IMR-90 (cell line): ENCODE measurements around the gene CAMK2D. TPM values are rescaled to one million over a fixed set of nuclear protein-coding genes. Genes with fewer than 3 reads are reported as not detected.
A peak's percentile ranks its signal among the peaks of the same experiment; 100 is the strongest.

Experiments used
- ATAC-seq: fragments of 200-7000 bp; cut with Tn5 transposase; 2 replicates; pipeline ENCODE4 v1.9.1; 2020; ENCODE audit warnings: low read depth, mild to moderate bottlenecking, moderate library complexity
- BruUV-seq: library from RNA; stranded (reverse); fragments of 400-500 nt; replicated peaks from 2 replicates; lab custom pipeline; 2021; lab: Mats Ljungman, UMichigan
- CTCF ChIA-PET: fragments of 300-600 bp; formaldehyde crosslinking; extraction: SDS; loops from one replicate; lab custom pipeline; 2021; ENCODE audit warnings: antibody characterized with exemption; lab: Yijun Ruan, JAX
- POLR2A ChIA-PET: fragments of 300-600 bp; sonication (Branson Sonifier 250); formaldehyde crosslinking; loops from one replicate; lab custom pipeline; 2022; ENCODE audit warnings: antibody characterized with exemption; ENCODE audit not compliant: unreplicated experiment; lab: Charles Lee
- DNase-seq: peaks from one replicate; pipeline ENCODE4 v3.0.0; 2013
- H2AFZ ChIP-seq: replicated peaks from 2 replicates; pipeline ENCODE3; 2013; ENCODE audit warnings: low read length, mild to moderate bottlenecking; ENCODE audit not compliant: poor library complexity
- H2AK5ac ChIP-seq: 2 replicates; pipeline ENCODE4 v1.6.1; 2013; ENCODE audit warnings: low read depth, low read length, inconsistent platforms
- H2AK9ac ChIP-seq: replicated peaks from 2 replicates; pipeline ENCODE3; 2013; ENCODE audit warnings: mild to moderate bottlenecking, low read depth, low read length, moderate library complexity; ENCODE audit not compliant: poor library complexity
- H2BK120ac ChIP-seq: 2 replicates; pipeline ENCODE4 v1.6.1; 2013; ENCODE audit warnings: low read depth, low read length, inconsistent platforms
- H2BK15ac ChIP-seq: 3 replicates; pipeline ENCODE4 v1.6.1; 2013; ENCODE audit warnings: low read depth, low read length, inconsistent platforms
- H2BK20ac ChIP-seq: 2 replicates; pipeline ENCODE4 v1.6.1; 2013; ENCODE audit warnings: low read depth, mild to moderate bottlenecking, inconsistent platforms, low read length, moderate library complexity
- H2BK5ac ChIP-seq: 2 replicates; pipeline ENCODE4 v1.6.1; 2013; ENCODE audit warnings: mild to moderate bottlenecking, low read depth, low read length, inconsistent platforms; ENCODE audit not compliant: poor library complexity, severe bottlenecking
- H3K14ac ChIP-seq: replicated peaks from 2 replicates; pipeline ENCODE4 v1.6.1; 2013; ENCODE audit warnings: low read depth, low read length, inconsistent platforms
- H3K18ac ChIP-seq: 2 replicates; pipeline ENCODE4 v1.6.1; 2013; ENCODE audit warnings: low read depth, low read length, control low read depth
- H3K23ac ChIP-seq: 2 replicates; pipeline ENCODE4 v1.6.1; 2013; ENCODE audit warnings: low read depth, low read length, inconsistent platforms
- H3K27ac ChIP-seq: 2 replicates; pipeline ENCODE4 v1.5.1; 2013; ENCODE audit warnings: mild to moderate bottlenecking, control low read depth, low read length; ENCODE audit not compliant: insufficient read depth
- H3K27me3 ChIP-seq: 2 replicates; pipeline ENCODE4 v1.6.1; 2013; ENCODE audit warnings: low read length; ENCODE audit not compliant: control insufficient read depth, insufficient read depth
- H3K36me3 ChIP-seq: 2 replicates; pipeline ENCODE4 v1.6.1; 2013; ENCODE audit warnings: low read length, mixed read lengths; ENCODE audit not compliant: control insufficient read depth, insufficient read depth
- H3K4ac ChIP-seq: 2 replicates; pipeline ENCODE4 v1.6.1; 2013; ENCODE audit warnings: low read depth, low read length, inconsistent platforms
- H3K4me1 ChIP-seq: 2 replicates; pipeline ENCODE4 v1.6.1; 2013; ENCODE audit warnings: low read length, mixed read lengths; ENCODE audit not compliant: control insufficient read depth, insufficient read depth
- H3K4me2 ChIP-seq: 2 replicates; pipeline ENCODE4 v1.6.1; 2013; ENCODE audit warnings: low read depth, mild to moderate bottlenecking, control low read depth, low read length, moderate library complexity
- H3K4me3 ChIP-seq: 2 replicates; pipeline ENCODE4 v1.5.1; 2013; ENCODE audit warnings: low read depth, mild to moderate bottlenecking, control low read depth, low read length, moderate library complexity; ENCODE audit not compliant: insufficient read depth
- H3K56ac ChIP-seq: 2 replicates; pipeline ENCODE4 v1.6.1; 2013; ENCODE audit warnings: low read length, inconsistent platforms; ENCODE audit not compliant: insufficient read depth; ENCODE audit errors: extremely low read depth
- H3K79me1 ChIP-seq, 2 experiments: 2 replicates each; pipeline ENCODE4 v1.6.1; 2013; ENCODE audit warnings: low read length in 2 of 2, inconsistent platforms in 1 of 2, low read depth in 1 of 2
- H3K9ac ChIP-seq: 2 replicates; pipeline ENCODE4 v1.6.1; 2013; ENCODE audit warnings: low read depth, low read length, control low read depth
- H3K9me1 ChIP-seq: 2 replicates; pipeline ENCODE4 v1.6.1; 2013; ENCODE audit warnings: low read length, inconsistent platforms; ENCODE audit not compliant: insufficient read depth
- H3K9me3 ChIP-seq: 2 replicates; pipeline ENCODE4 v1.6.1; 2013; ENCODE audit warnings: low read length; ENCODE audit not compliant: control insufficient read depth, insufficient read depth
- H4K20me1 ChIP-seq: 2 replicates; pipeline ENCODE4 v1.6.1; 2013; ENCODE audit warnings: low read length, inconsistent platforms; ENCODE audit not compliant: insufficient read depth
- H4K5ac ChIP-seq: 2 replicates; pipeline ENCODE4 v1.6.1; 2013; ENCODE audit warnings: mild to moderate bottlenecking, low read depth, low read length, control low read depth
- H4K8ac ChIP-seq, 2 experiments: 2 replicates each; pipeline ENCODE4 v1.6.1; 2013; ENCODE audit warnings: low read depth in 2 of 2, low read length in 2 of 2, control low read depth in 1 of 2, inconsistent platforms in 1 of 2
- H4K91ac ChIP-seq: 2 replicates; pipeline ENCODE4 v1.6.1; 2013; ENCODE audit warnings: low read depth, low read length, inconsistent platforms; ENCODE audit not compliant: insufficient read depth
- BHLHE40 ChIP-seq: fragments of 150-350 bp; IDR thresholded peaks from 2 replicates; pipeline ENCODE4 v1.6.1; 2016; ENCODE audit warnings: mild to moderate bottlenecking, low read depth, low read length
- CEBPB ChIP-seq: IDR thresholded peaks from 2 replicates; pipeline ENCODE4 v1.6.1; 2012; ENCODE audit warnings: low read depth, low read length, improper control_type of control experiment
- CHD1 ChIP-seq: IDR thresholded peaks from 2 replicates; pipeline ENCODE4 v1.6.1; 2012; ENCODE audit warnings: low read depth, low read length, improper control_type of control experiment
- FOS ChIP-seq: fragments of 150-350 bp; IDR thresholded peaks from 2 replicates; pipeline ENCODE4 v1.6.1; 2016; ENCODE audit warnings: low read depth, low read length
- MXI1 ChIP-seq: IDR thresholded peaks from 2 replicates; pipeline ENCODE4 v1.6.1; 2012; ENCODE audit warnings: low read depth, mild to moderate bottlenecking, low read length, moderate library complexity, borderline replicate concordance
- NFE2L2 ChIP-seq: fragments of 150-350 bp; IDR thresholded peaks from 2 replicates; pipeline ENCODE4 v1.6.1; 2016; ENCODE audit warnings: low read depth, mild to moderate bottlenecking, low read length
- POLR2A ChIP-seq: IDR thresholded peaks from 2 replicates; pipeline ENCODE4 v1.6.1; 2012; ENCODE audit warnings: mild to moderate bottlenecking, low read depth, low read length
- RCOR1 ChIP-seq: IDR thresholded peaks from 2 replicates; pipeline ENCODE4 v1.6.1; 2012; ENCODE audit warnings: mild to moderate bottlenecking, low read length, improper control_type of control experiment; ENCODE audit not compliant: insufficient replicate concordance
- RFX5 ChIP-seq: IDR thresholded peaks from 2 replicates; pipeline ENCODE4 v1.8.0; 2012; ENCODE audit warnings: low read depth, mild to moderate bottlenecking, low read length, moderate library complexity
- SMC3 ChIP-seq: fragments of 150-350 bp; IDR thresholded peaks from 2 replicates; pipeline ENCODE4 v1.6.1; 2016; ENCODE audit warnings: low read depth, mild to moderate bottlenecking, antibody characterized with exemption, low read length, moderate library complexity
- WGBS, 2 experiments: methylation state at CpG; one replicate each; pipeline versions ENCODE4 v1.1.5 to v1.1.7; 2013; ENCODE audit warnings: missing lambda C conversion rate in 2 of 2; ENCODE audit not compliant: insufficient read length in 1 of 2; ENCODE audit errors: extremely low coverage in 2 of 2; 5-methylcytosine and 5-hydroxymethylcytosine counted together
- dilution Hi-C: fragments of 300-500 bp; cut with HindIII; formaldehyde crosslinking; loops from one replicate; pipeline ENCODE4 v1.14.3; 2018; ENCODE audit warnings: low sequenced_read_pairs; ENCODE audit not compliant: unreplicated experiment
- in situ Hi-C: fragments of 300-500 bp; cut with MboI; formaldehyde crosslinking; loops from 3 replicates; pipeline ENCODE4 v1.14.3; 2019; ENCODE audit warnings: low sequenced_read_pairs, inconsistent platforms, mixed read lengths
- intact Hi-C: fragments of 100-400 bp; cut with micrococcal nuclease; formaldehyde crosslinking; loops from 2 replicates; pipeline ENCODE4 v1.10.0; 2022
- polyA plus RNA-seq, 3 experiments: library from polyadenylated mRNA; depleted of rRNA; stranded (reverse); fragments of >200 nt; gene quantifications; 2 replicates each; pipeline ENCODE4 v1.2.3, GENCODE V29; 2012; ENCODE audit warnings: low replicate concordance in 1 of 3
- total RNA-seq: library from RNA; depleted of rRNA; stranded (reverse); fragments of >200 nt; gene quantifications from 2 replicates; pipeline ENCODE4 v1.2.3, GENCODE V29; 2012
- TF ChIP-seq, protein P1 (sequence below): fragments of 150-350 bp; IDR thresholded peaks from 2 replicates; pipeline ENCODE4 v1.6.1; 2016; ENCODE audit warnings: low read depth, mild to moderate bottlenecking, low read length, moderate library complexity, borderline replicate concordance
- TF ChIP-seq, protein P2 (sequence below): fragments of 150-350 bp; IDR thresholded peaks from 2 replicates; pipeline ENCODE4 v1.6.1; 2017; ENCODE audit warnings: mild to moderate bottlenecking, antibody characterized with exemption, low read length, low read depth

Gene CAMK2D
- total and polyA plus RNA-seq, 2 of the 4 experiments (the other 2 are of a cell fraction): 44.6 to 156 TPM

DNA sequence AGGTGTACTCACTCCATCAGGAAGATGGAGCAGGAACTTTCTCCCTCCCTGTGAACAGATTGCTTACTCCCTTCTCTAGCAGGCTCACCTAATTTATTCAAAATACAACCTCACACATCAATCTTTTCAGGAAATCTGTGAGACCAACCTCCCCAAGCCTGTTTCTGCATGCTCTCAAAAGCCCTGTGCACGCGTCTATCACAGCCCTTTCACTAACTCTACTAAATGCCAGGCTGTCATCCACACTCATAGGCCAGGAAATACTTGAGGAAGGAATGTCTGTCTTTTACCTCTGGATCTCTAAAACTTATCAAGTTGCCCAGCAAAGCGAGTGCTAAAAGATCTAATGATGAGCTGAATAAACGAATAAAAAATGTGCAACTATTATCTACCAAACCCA lies 11.2 kb downstream of the CAMK2D start:
- H3K18ac ChIP-seq: no peak overlapping the region
- no peaks in the 10 kb centered on the region for H3K9me3 ChIP-seq
- dilution Hi-C loops: no loop called here
- intact Hi-C loops: no loop called here
- H4K91ac ChIP-seq: no peak overlapping the region
- peaks cover 12 to 33% of the 10 kb centered on the region in 2 experiments for H3K79me1 ChIP-seq
- BruUV-seq: no TSS peak
- no peak overlapping the region for H2BK20ac ChIP-seq
- DNase-seq (no peak), ATAC-seq (no peak)
- no peak overlapping the region for H4K8ac ChIP-seq
- H2AK9ac ChIP-seq: peak overlapping the region; percentile 65
- TF ChIP-seq, protein P1, sequence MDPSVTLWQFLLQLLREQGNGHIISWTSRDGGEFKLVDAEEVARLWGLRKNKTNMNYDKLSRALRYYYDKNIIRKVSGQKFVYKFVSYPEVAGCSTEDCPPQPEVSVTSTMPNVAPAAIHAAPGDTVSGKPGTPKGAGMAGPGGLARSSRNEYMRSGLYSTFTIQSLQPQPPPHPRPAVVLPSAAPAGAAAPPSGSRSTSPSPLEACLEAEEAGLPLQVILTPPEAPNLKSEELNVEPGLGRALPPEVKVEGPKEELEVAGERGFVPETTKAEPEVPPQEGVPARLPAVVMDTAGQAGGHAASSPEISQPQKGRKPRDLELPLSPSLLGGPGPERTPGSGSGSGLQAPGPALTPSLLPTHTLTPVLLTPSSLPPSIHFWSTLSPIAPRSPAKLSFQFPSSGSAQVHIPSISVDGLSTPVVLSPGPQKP: no peak
- TF ChIP-seq POLR2A (no peak), FOS (no peak), MXI1 (no peak), NFE2L2 (no peak), RCOR1 (no peak), BHLHE40 (no peak), SMC3 (no peak), CHD1 (no peak), RFX5 (no peak), CEBPB (no peak)
- TF ChIP-seq, protein P2, sequence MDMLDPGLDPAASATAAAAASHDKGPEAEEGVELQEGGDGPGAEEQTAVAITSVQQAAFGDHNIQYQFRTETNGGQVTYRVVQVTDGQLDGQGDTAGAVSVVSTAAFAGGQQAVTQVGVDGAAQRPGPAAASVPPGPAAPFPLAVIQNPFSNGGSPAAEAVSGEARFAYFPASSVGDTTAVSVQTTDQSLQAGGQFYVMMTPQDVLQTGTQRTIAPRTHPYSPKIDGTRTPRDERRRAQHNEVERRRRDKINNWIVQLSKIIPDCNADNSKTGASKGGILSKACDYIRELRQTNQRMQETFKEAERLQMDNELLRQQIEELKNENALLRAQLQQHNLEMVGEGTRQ: no peak
- ChIA-PET POLR2A (no interaction called here), CTCF (no interaction called here)
- H2BK5ac ChIP-seq: no peak overlapping the region
- no peaks in the 10 kb centered on the region for H3K4me1 ChIP-seq
- no peak overlapping the region for H2AK5ac ChIP-seq
- H3K14ac ChIP-seq: 0 out of 2 replicates have a peak overlapping the region, but pooled peaks have one; percentile 66
- no peak overlapping the region for H3K27ac ChIP-seq
- no CpG with 5 or more reads among the region's 4 CpGs for WGBS, 2 experiments
- H2AFZ ChIP-seq: no peak overlapping the region
- no peak overlapping the region for H3K4me2 ChIP-seq
- H3K56ac ChIP-seq: no peak overlapping the region
- peaks cover 3% of the 10 kb centered on the region; the same call in 1 of the 2 replicates for H3K36me3 ChIP-seq
- no peak overlapping the region for H3K4ac ChIP-seq
- H2BK120ac ChIP-seq: no peak overlapping the region
- H3K4me3 ChIP-seq: no peak overlapping the region
- no peak overlapping the region for H4K5ac ChIP-seq
- H3K23ac ChIP-seq: peak overlapping the region; percentile 94
- no peak overlapping the region for H2BK15ac ChIP-seq
- peaks cover 9% of the 10 kb centered on the region; the same call in 1 of the 2 replicates for H3K9me1 ChIP-seq
- H3K27me3 ChIP-seq: no peaks in the 10 kb centered on the region
- in situ Hi-C loops: loop anchor here (10.0 kb wide), 1 partner anchor 205 kb away; no protein-coding TSS in a partner anchor
- H4K20me1 ChIP-seq: peaks cover 11% of the 10 kb centered on the region; the same call in 1 of the 2 replicates
- H3K9ac ChIP-seq: no peak overlapping the region
